ENCODE data around the gene ABCD3. TPM values are rescaled to one million over a fixed set of nuclear protein-coding genes. Genes with fewer than 3 reads are reported as not detected.

Gene ABCD3
- total and polyA plus RNA-seq, 2 of the 8 experiments (the other 6 are each of a cell fraction or from before 2014, with no cell fraction given), result 6.6 to 29.4 TPM

DNA sequence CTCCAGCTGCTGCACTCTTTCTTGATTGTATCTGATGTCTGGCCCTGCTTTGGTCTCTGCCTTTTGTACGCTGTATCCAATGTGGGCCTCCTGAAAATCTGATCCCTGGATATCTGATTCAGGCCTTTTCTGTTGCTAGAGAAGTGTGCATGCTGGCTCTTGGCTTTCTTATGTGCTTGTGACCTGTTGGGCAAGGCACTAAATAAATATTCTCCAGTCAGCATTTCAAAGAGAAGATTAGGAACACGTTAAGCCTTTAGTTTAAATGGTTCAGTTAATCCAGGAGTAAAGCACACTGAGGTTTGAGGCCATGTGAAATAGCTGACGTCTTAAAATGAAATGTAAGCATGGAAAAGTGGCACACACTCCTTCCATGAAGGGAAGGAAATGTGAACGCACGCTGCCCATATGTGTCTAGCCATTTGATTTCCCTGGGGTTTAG, 132.6 kb downstream of the ABCD3 start:
- TF ChIP-seq SP2 (IDR thresholded peaks at IDR 0.05; ENCODE audit: low read length) (no peak), NRF1 (IDR thresholded peaks at IDR 0.05; ENCODE audit: low read depth, low read length) (no peak), EGR1 (IDR thresholded peaks at IDR 0.05; ENCODE audit: borderline replicate concordance, low read depth, low read length) (no peak), HDAC6 (IDR thresholded peaks at IDR 0.05; ENCODE audit: low read depth, low read length) (no peak)
- Histone ChIP-seq H3K56ac (replicated peaks; ENCODE audit: insufficient read length, low read depth, low read length) (no peak overlapping the region), H4K20me1 (replicated peaks in 1 of 2; ENCODE audit: control insufficient read depth in 1 of 2, insufficient read depth in 2 of 2, low read length in 2 of 2) (no peaks in the 10 kb centered on the region), H3K9ac (replicated peaks in 1 of 4; ENCODE audit: extremely low read depth in 1 of 4, low read depth in 3 of 4, low read length in 3 of 4) (no peak overlapping the region; a peak in 1 of 7 replicates), H3K4me1 (replicated peaks in 1 of 4; ENCODE audit: control insufficient read depth in 3 of 4, insufficient read depth in 4 of 4, low read length in 3 of 4) (peaks cover 11 to 21% (median 13%) of the 10 kb centered on the region in 4 experiments), H3K4me2 (ENCODE audit: insufficient read depth in 1 of 2, low read depth in 2 of 2, low read length in 2 of 2) (no peak overlapping the region), H4K8ac (ENCODE audit: extremely low read depth, insufficient read depth, low read length) (no peak overlapping the region), H3K9me3 (ENCODE audit: insufficient read depth in 2 of 2, low read depth in 1 of 2, low read length in 1 of 2) (no peaks in the 10 kb centered on the region), H3K79me1 (ENCODE audit: low read depth, low read length) (no peaks in the 10 kb centered on the region), H3K36me3 (ENCODE audit: control insufficient read depth in 2 of 4, insufficient read depth in 4 of 4, low read length in 3 of 4) (no peaks in the 10 kb centered on the region), H3K27me3 (replicated peaks in 1 of 4; ENCODE audit: control insufficient read depth in 3 of 4, extremely low read depth in 1 of 4, insufficient read depth in 3 of 4, low read length in 3 of 4) (0 out of 7 replicates have a peak, but pooled peaks cover 0 to 2% (median 0%) of the 10 kb centered on the region in 4 experiments), H3K14ac (ENCODE audit: insufficient read length) (no peak overlapping the region), H2BK20ac (ENCODE audit: low read length) (no peak overlapping the region), H2BK5ac (ENCODE audit: low read depth, low read length) (no peak overlapping the region), H2AFZ (ENCODE audit: low read length) (peak overlapping the region; percentile 20; the same call in 1 of the 2 replicates), H4K91ac (replicated peaks; ENCODE audit: insufficient read length, low read length) (no peak overlapping the region), H3K23me2 (ENCODE audit: low read depth, low read length) (no peaks in the 10 kb centered on the region), H3K23ac (ENCODE audit: insufficient read length) (no peak overlapping the region), H3K4me3 (ENCODE audit: extremely low read depth in 1 of 4, insufficient read depth in 2 of 4, low read depth in 3 of 4, low read length in 4 of 4) (no peak overlapping the region), H2AK5ac (ENCODE audit: low read depth, low read length) (no peak overlapping the region), H2BK120ac (replicated peaks; ENCODE audit: low read depth, low read length) (no peak overlapping the region), H2BK15ac (ENCODE audit: low read length) (no peak overlapping the region), H4K5ac (ENCODE audit: insufficient read length, low read depth, low read length) (no peak overlapping the region), H3K18ac (ENCODE audit: extremely low read depth, low read length) (no peak overlapping the region), H2BK12ac (ENCODE audit: low read depth, low read length) (no peak overlapping the region), H3K79me2 (ENCODE audit: control insufficient read depth in 1 of 2, insufficient read depth in 2 of 2, low read length in 2 of 2) (no peaks in the 10 kb centered on the region), H3K27ac (ENCODE audit: low read depth, low read length) (no peak overlapping the region), H3K4ac (replicated peaks; ENCODE audit: insufficient read length, low read depth, low read length) (no peak overlapping the region)
- WGBS, 2 experiments (ENCODE audit: extremely low coverage in 1 of 2, insufficient coverage in 1 of 2, insufficient read length in 1 of 2, insufficient replicate concordance in 2 of 2, low coverage in 1 of 2, low lambda C conversion rate in 2 of 2, missing lambda C conversion rate in 1 of 2), result 88% methylated on average over 5 of the region's 5 CpGs; no CpG with 5 or more reads in 1 of the 2 experiments
- DNase-seq (ENCODE audit: low read depth in 1 of 2, low spot score in 2 of 2), result no peak
- FAIRE-seq, result no peak
- POLR2A ChIA-PET (ENCODE audit: partially characterized antibody), result interaction anchor here (1.2 to 1.5 kb wide), 2 partner anchors 21 to 377 kb away, joined by 3 to 4 read pairs; no protein-coding TSS in a partner anchor
- CTCF ChIA-PET (ENCODE audit: partially characterized antibody), result interaction anchor here (0.6 to 0.7 kb wide), 2 partner anchors 30 to 65 kb away, joined by 3 read pairs; no protein-coding TSS in a partner anchor
